ENCODE data around the gene VWA3B. TPM values are rescaled to one million over a fixed set of nuclear protein-coding genes. Genes with fewer than 3 reads are reported as not detected.
"Not testable (repeated sequence)": the region's sequence is repeated elsewhere in the genome, so short reads cannot be mapped to it uniquely, and the experiment has no call there.

VWA3B gene
- total and polyA plus RNA-seq, 2 of the 4 experiments (the other 2 are of a cell fraction): not detected

DNA sequence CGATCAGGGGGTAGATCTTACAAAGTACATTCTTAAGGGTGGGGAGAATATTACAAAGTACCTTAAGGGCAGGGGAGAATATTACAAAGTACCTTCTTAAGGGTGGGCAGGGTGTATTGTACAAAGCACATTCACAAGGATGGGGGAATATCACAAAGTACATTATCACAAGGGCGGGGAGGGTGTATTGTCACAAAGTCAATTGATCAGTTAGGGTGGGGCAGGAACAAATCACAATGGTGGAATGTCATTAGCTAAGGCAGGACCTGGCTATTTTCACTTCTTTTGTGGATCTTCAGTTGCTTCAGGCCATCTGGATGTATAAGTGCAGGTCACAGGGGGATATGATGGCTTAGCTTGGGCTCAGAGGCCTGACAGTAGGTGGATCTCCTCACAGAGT is 42.2 kb upstream of the VWA3B start:
- H3K23ac ChIP-seq (ENCODE audit: low read depth, low read length); H2BK120ac ChIP-seq (ENCODE audit: low read depth, low read length); BruUV-seq (replicated peaks); H3K4me1 ChIP-seq (ENCODE audit: control insufficient read depth, insufficient read depth, low read length); H3K4me3 ChIP-seq (ENCODE audit: insufficient read depth, low read depth, low read length); H3K27ac ChIP-seq (ENCODE audit: insufficient read depth, low read length); dilution Hi-C loops (cut with HindIII; ENCODE audit: low sequenced_read_pairs, unreplicated experiment); H4K5ac ChIP-seq (ENCODE audit: low read depth, low read length); H3K14ac ChIP-seq (replicated peaks; ENCODE audit: low read depth, low read length); H3K27me3 ChIP-seq (ENCODE audit: control insufficient read depth, insufficient read depth, low read length); H3K4ac ChIP-seq (ENCODE audit: low read depth, low read length); DNase-seq; in situ Hi-C loops (cut with MboI; ENCODE audit: low sequenced_read_pairs); H3K9ac ChIP-seq (ENCODE audit: low read depth, low read length); intact Hi-C loops (cut with micrococcal nuclease); POLR2A ChIA-PET (ENCODE audit: unreplicated experiment); H3K36me3 ChIP-seq (ENCODE audit: control insufficient read depth, insufficient read depth, low read length); H3K56ac ChIP-seq (ENCODE audit: extremely low read depth, insufficient read depth, low read length); CTCF ChIA-PET; ATAC-seq (ENCODE audit: low read depth); H3K79me1 ChIP-seq (ENCODE audit: low read depth in 1 of 2, low read length in 2 of 2); H4K8ac ChIP-seq (ENCODE audit: low read depth in 2 of 2, low read length in 2 of 2); H3K9me3 ChIP-seq (ENCODE audit: control insufficient read depth, insufficient read depth, low read length); H4K91ac ChIP-seq (ENCODE audit: insufficient read depth, low read depth, low read length); H3K18ac ChIP-seq (ENCODE audit: low read depth, low read length); H2BK15ac ChIP-seq (ENCODE audit: low read depth, low read length); H2AK9ac ChIP-seq (replicated peaks; ENCODE audit: low read depth, low read length, poor library complexity); H3K4me2 ChIP-seq (ENCODE audit: low read depth, low read length); H2BK20ac ChIP-seq (ENCODE audit: low read depth, low read length); H2AFZ ChIP-seq (replicated peaks; ENCODE audit: low read length, poor library complexity); H2BK5ac ChIP-seq (ENCODE audit: low read depth, low read length, poor library complexity, severe bottlenecking); H2AK5ac ChIP-seq (ENCODE audit: low read depth, low read length); H3K9me1 ChIP-seq (ENCODE audit: insufficient read depth, low read length); H4K20me1 ChIP-seq (ENCODE audit: insufficient read depth, low read length): not testable (repeated sequence)
- 33% methylated on average over 1 of the region's 2 CpGs; no CpG with 5 or more reads in 1 of the 2 experiments for WGBS, 2 experiments (ENCODE audit: extremely low coverage in 2 of 2, insufficient read length in 1 of 2)

Data from IMR-90 (cell line).